ENCODE measurements around the gene OCA2. TPM values are rescaled to one million over a fixed set of nuclear protein-coding genes. Genes with fewer than 3 reads are reported as not detected.

OCA2 gene
- total RNA-seq, 1 experiment from 2014 or later = 0.31 TPM

- WGBS (ENCODE audit: extremely low coverage, insufficient read length, low lambda C conversion rate) = no CpG with 5 or more reads among the region's 13 CpGs
- no peak overlapping the region for H3K9ac ChIP-seq (ENCODE audit: extremely low read depth, insufficient read length, low read length)
- no peaks in the 10 kb centered on the region for H3K27me3 ChIP-seq (ENCODE audit: insufficient read depth, low read length)
- H3K79me2 ChIP-seq (ENCODE audit: insufficient read depth, low read length) = no peaks in the 10 kb centered on the region
- no peak overlapping the region for H3K18ac ChIP-seq (ENCODE audit: insufficient read length, low read depth, low read length)
- no peak overlapping the region for H2AFZ ChIP-seq (ENCODE audit: low read length)
- no peaks in the 10 kb centered on the region; a peak in 1 of 5 replicates for H3K9me3 Mint-ChIP-seq
- no peaks in the 10 kb centered on the region for H3K4me1 Mint-ChIP-seq
- no peak overlapping the region for H3K4me2 ChIP-seq (ENCODE audit: insufficient read depth, insufficient read length, low read length)
- no peak overlapping the region for H3K14ac ChIP-seq (ENCODE audit: insufficient read depth, low read length)
- H2BK120ac ChIP-seq (ENCODE audit: low read depth, low read length, poor library complexity, severe bottlenecking) = no peak overlapping the region
- H2BK5ac ChIP-seq (ENCODE audit: insufficient read length, low read length) = no peak overlapping the region
- H2BK12ac ChIP-seq (ENCODE audit: insufficient read length, low read depth, low read length) = no peak overlapping the region
- no peak overlapping the region for H4K5ac ChIP-seq (ENCODE audit: insufficient read length, low read depth, low read length)
- no peaks in the 10 kb centered on the region for H3K4me1 ChIP-seq (ENCODE audit: insufficient read depth, low read length)
- no peak overlapping the region for H4K8ac ChIP-seq (replicated peaks; ENCODE audit: insufficient read length, low read depth, low read length)
- no peak overlapping the region for H2BK15ac ChIP-seq (ENCODE audit: low read depth, low read length)
- H3T11ph ChIP-seq (ENCODE audit: low read length) = no peak overlapping the region
- no peaks in the 10 kb centered on the region for H3K79me1 ChIP-seq (ENCODE audit: insufficient read depth, low read depth, low read length, poor library complexity, severe bottlenecking)
- no peaks in the 10 kb centered on the region for H3K23me2 ChIP-seq (ENCODE audit: insufficient read length, low read depth, low read length, poor library complexity, severe bottlenecking)
- no peak overlapping the region for H3K23ac ChIP-seq (ENCODE audit: insufficient read length, low read depth, low read length)
- H3K27ac Mint-ChIP-seq = no peak overlapping the region
- DNase-seq = no peak
- no peak overlapping the region for H3K56ac ChIP-seq (ENCODE audit: insufficient read length, low read depth, low read length)
- no peak overlapping the region for H3K27ac ChIP-seq (ENCODE audit: insufficient read length, low read depth, low read length)
- H3K4ac ChIP-seq (ENCODE audit: low read depth, low read length) = no peak overlapping the region
- H2AK5ac ChIP-seq (ENCODE audit: insufficient read length, low read length) = no peak overlapping the region
- no peak overlapping the region for H2BK20ac ChIP-seq (ENCODE audit: low read depth, low read length, poor library complexity, severe bottlenecking)
- TF ChIP-seq, protein P1, sequence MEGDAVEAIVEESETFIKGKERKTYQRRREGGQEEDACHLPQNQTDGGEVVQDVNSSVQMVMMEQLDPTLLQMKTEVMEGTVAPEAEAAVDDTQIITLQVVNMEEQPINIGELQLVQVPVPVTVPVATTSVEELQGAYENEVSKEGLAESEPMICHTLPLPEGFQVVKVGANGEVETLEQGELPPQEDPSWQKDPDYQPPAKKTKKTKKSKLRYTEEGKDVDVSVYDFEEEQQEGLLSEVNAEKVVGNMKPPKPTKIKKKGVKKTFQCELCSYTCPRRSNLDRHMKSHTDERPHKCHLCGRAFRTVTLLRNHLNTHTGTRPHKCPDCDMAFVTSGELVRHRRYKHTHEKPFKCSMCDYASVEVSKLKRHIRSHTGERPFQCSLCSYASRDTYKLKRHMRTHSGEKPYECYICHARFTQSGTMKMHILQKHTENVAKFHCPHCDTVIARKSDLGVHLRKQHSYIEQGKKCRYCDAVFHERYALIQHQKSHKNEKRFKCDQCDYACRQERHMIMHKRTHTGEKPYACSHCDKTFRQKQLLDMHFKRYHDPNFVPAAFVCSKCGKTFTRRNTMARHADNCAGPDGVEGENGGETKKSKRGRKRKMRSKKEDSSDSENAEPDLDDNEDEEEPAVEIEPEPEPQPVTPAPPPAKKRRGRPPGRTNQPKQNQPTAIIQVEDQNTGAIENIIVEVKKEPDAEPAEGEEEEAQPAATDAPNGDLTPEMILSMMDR (conservative IDR thresholded peaks at IDR 0.05) = peak; percentile 29; the same call in 2 of the 3 replicates
- H4K91ac ChIP-seq (ENCODE audit: insufficient read length, low read depth, low read length) = no peak overlapping the region
- no peaks in the 10 kb centered on the region for H4K20me1 ChIP-seq (ENCODE audit: control insufficient read depth, insufficient read depth, insufficient read length)
- no peak overlapping the region for H3K4me3 Mint-ChIP-seq
- no peaks in the 10 kb centered on the region; the same call in 1 of the 2 replicates for H3K27me3 Mint-ChIP-seq (ENCODE audit: low read depth)
- H3K36me3 Mint-ChIP-seq (ENCODE audit: insufficient read depth in 1 of 3, low read depth in 3 of 3) = no peaks in the 10 kb centered on the region
- H3K9me3 ChIP-seq (ENCODE audit: control insufficient read depth, low read depth, low read length) = no peaks in the 10 kb centered on the region
Measured at GRCh38 chr15:27989427-27989826, 109.7 kb downstream of the OCA2 start.

All from H9 (cell line).